ENCODE results near the gene KRTAP5-4. TPM values are rescaled to one million over a fixed set of nuclear protein-coding genes. Genes with fewer than 3 reads are reported as not detected.
"Not testable (repeated sequence)": the region's sequence is repeated elsewhere in the genome, so short reads cannot be mapped to it uniquely, and the experiment has no call there.

Gene KRTAP5-4
- total RNA-seq, 1 experiment from 2014 or later = not detected

- Histone ChIP-seq H3K27ac (ENCODE audit: low read depth, low read length, poor library complexity, severe bottlenecking) (no peak overlapping the region), H3K9me3 (ENCODE audit: low read depth, low read length, poor library complexity, severe bottlenecking) (no peaks in the 10 kb centered on the region), H3K36me3 (ENCODE audit: insufficient read depth, low read length, poor library complexity, severe bottlenecking) (no peaks in the 10 kb centered on the region), H3K4me1 (ENCODE audit: insufficient read depth, low read length, poor library complexity, severe bottlenecking) (no peaks in the 10 kb centered on the region), H3K4me3 (ENCODE audit: low read depth, low read length, poor library complexity, severe bottlenecking) (no peak overlapping the region), H3K27me3 (replicated peaks; ENCODE audit: insufficient read depth, low read depth, low read length, poor library complexity) (peaks cover 11% of the 10 kb centered on the region)
- DNase-seq (ENCODE audit: low spot score) = no peak
- intact Hi-C loops (cut with micrococcal nuclease; ENCODE audit: unreplicated experiment) = no loop called here
- ChIA-PET POLR2A (ENCODE audit: low non-redundant PET) (no interaction called here), CTCF (no interaction called here)
- no TSS peak for BruUV-seq (replicated peaks)
- TF ChIP-seq CTCF (conservative IDR thresholded peaks at IDR 0.05; ENCODE audit: low read depth, low read length) (no peak), EZH2 (IDR thresholded peaks at IDR 0.05; ENCODE audit: borderline replicate concordance, low read depth, low read length, poor library complexity, severe bottlenecking) (no peak)
These were observed 24.5 kb downstream of the KRTAP5-4 start for GRCh38 chr11:1597331-1597993.

GRCh38 chr11:1596576-1597121, 25.3 kb downstream of the KRTAP5-4 start:
- H3K4me3 ChIP-seq (ENCODE audit: low read depth, low read length, poor library complexity, severe bottlenecking); H3K9me3 ChIP-seq (ENCODE audit: low read depth, low read length, poor library complexity, severe bottlenecking); DNase-seq (ENCODE audit: low spot score); H3K27ac ChIP-seq (ENCODE audit: low read depth, low read length, poor library complexity, severe bottlenecking); H3K4me1 ChIP-seq (ENCODE audit: insufficient read depth, low read length, poor library complexity, severe bottlenecking); CTCF ChIA-PET; BruUV-seq (replicated peaks); intact Hi-C loops (cut with micrococcal nuclease; ENCODE audit: unreplicated experiment); H3K36me3 ChIP-seq (ENCODE audit: insufficient read depth, low read length, poor library complexity, severe bottlenecking); H3K27me3 ChIP-seq (replicated peaks; ENCODE audit: insufficient read depth, low read depth, low read length, poor library complexity); POLR2A ChIA-PET (ENCODE audit: low non-redundant PET): not testable (repeated sequence)

DNA sequence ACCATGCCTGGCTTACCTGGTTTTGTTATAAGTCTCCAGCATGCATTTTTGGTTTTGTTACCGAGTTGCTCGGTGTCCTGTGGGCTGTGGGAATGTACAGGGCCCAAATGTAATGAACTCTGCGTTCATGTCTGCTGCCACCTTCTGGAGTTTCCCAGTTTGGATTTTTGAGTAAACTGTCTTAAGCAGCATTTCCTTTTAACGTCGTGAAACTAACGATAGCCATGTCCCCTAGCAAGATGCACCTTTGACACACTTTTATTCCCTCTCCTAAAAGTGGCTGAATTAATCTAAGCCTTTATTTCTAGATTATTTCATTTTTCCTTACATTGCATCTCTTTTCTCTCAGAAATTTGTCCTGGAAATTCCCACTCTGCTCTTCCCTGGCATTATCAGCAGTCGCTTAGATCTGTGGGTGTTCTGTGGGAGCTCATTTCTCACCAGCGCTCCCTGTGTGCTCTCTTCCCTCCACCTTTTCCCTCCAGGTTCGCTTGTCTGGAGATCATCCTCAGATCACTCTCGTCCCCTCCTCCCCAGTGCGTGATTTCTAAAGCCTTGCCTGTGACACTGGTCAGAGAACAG, 25.9 kb downstream of the KRTAP5-4 start:
- CTCF ChIA-PET = interaction anchor here (0.9 to 1.0 kb wide), 2 partner anchors 21 to 57 kb away, joined by 4 to 12 read pairs; no protein-coding TSS in a partner anchor
- H3K27ac ChIP-seq (ENCODE audit: low read depth, low read length, poor library complexity, severe bottlenecking); POLR2A ChIA-PET (ENCODE audit: low non-redundant PET); H3K36me3 ChIP-seq (ENCODE audit: insufficient read depth, low read length, poor library complexity, severe bottlenecking); H3K4me1 ChIP-seq (ENCODE audit: insufficient read depth, low read length, poor library complexity, severe bottlenecking); BruUV-seq (replicated peaks); intact Hi-C loops (cut with micrococcal nuclease; ENCODE audit: unreplicated experiment); H3K9me3 ChIP-seq (ENCODE audit: low read depth, low read length, poor library complexity, severe bottlenecking); H3K27me3 ChIP-seq (replicated peaks; ENCODE audit: insufficient read depth, low read depth, low read length, poor library complexity); H3K4me3 ChIP-seq (ENCODE audit: low read depth, low read length, poor library complexity, severe bottlenecking): not testable (repeated sequence)
- DNase-seq (ENCODE audit: low spot score) = peak; percentile 21

DNA sequence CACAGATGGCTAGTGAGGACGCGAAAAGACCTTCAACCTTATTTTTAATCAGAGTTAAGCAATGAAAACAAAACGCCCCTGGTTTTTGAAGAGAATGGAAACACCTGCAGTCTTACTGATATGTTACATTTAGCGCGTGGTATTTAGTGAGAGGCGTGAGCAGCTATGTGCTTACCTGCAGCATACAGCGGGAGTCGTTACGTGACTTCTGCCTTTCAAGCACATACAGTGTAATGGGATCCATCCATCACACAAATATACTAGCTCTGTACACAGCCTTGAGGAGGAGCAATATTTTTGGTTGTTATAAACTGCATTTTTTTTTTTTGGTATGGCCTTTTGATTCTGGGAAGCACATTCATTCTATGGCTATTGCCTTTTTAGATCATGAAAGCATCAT, 29.3 kb downstream of the KRTAP5-4 start:
- no peak overlapping the region for H3K27ac ChIP-seq (ENCODE audit: low read depth, low read length, poor library complexity, severe bottlenecking)
- H3K9me3 ChIP-seq (ENCODE audit: low read depth, low read length, poor library complexity, severe bottlenecking) = no peaks in the 10 kb centered on the region
- intact Hi-C loops (cut with micrococcal nuclease; ENCODE audit: unreplicated experiment) = no loop called here
- H3K4me1 ChIP-seq (ENCODE audit: insufficient read depth, low read length, poor library complexity, severe bottlenecking) = no peaks in the 10 kb centered on the region
- DNase-seq (ENCODE audit: low spot score) = no peak
- ChIA-PET POLR2A (ENCODE audit: low non-redundant PET) (no interaction called here), CTCF (no interaction called here)
- no peaks in the 10 kb centered on the region for H3K36me3 ChIP-seq (ENCODE audit: insufficient read depth, low read length, poor library complexity, severe bottlenecking)
- H3K4me3 ChIP-seq (ENCODE audit: low read depth, low read length, poor library complexity, severe bottlenecking) = no peak overlapping the region
- TF ChIP-seq EZH2 (IDR thresholded peaks at IDR 0.05; ENCODE audit: borderline replicate concordance, low read depth, low read length, poor library complexity, severe bottlenecking) (no peak), CTCF (conservative IDR thresholded peaks at IDR 0.05; ENCODE audit: low read depth, low read length) (no peak)
- H3K27me3 ChIP-seq (replicated peaks; ENCODE audit: insufficient read depth, low read depth, low read length, poor library complexity) = no peaks in the 10 kb centered on the region
- BruUV-seq (replicated peaks) = no TSS peak

Data from A673 (cell line).